ENCODE data around the gene TSC2.
"Not testable (repeated sequence)": the region's sequence is repeated elsewhere in the genome, so short reads cannot be mapped to it uniquely, and the experiment has no call there.

GRCh38 chr16:2124377-2124693 is 76.5 kb downstream of the TSC2 start:
- not testable (repeated sequence) for TF ChIP-seq POLR2A, CTCF, POLR2AphosphoS5 (IDR thresholded peaks at IDR 0.05)

Measured in breast epithelium (tissue), 3 donors.